Measurements from ENCODE around the gene PTH1R.

GRCh38 chr3:46895761-46896160, 18.2 kb downstream of the PTH1R start:
- TF ChIP-seq CTCF (conservative IDR thresholded peaks at IDR 0.05 in 1 of 2, IDR thresholded peaks at IDR 0.05 in 1 of 2; ENCODE audit: low read depth in 1 of 2, low read length in 2 of 2) (no peak), EZH2 (IDR thresholded peaks at IDR 0.05; ENCODE audit: low read length, missing control alignments) (no peak)
